Ammon's horn (tissue), 1 donor: Measurements from ENCODE around the gene ZNF385C.
A peak's percentile ranks its signal among the peaks of the same experiment; 100 is the strongest.

Experiments
- DNase-seq: peaks from one replicate; pipeline ENCODE4 v3.0.0-alpha.2; 2016; ENCODE audit warnings: low spot score

Gene ZNF385C

GRCh38 chr17:42124256-42124655 lies 26.0 kb upstream of the ZNF385C start:
- DNase-seq, result no peak

- DNase-seq, result no peak
These were observed 24.4 kb upstream of the ZNF385C start, which contains the start of gene HSPB9 for GRCh38 chr17:42122371-42123303. Gene HSPB9, plus strand, starts transcription at chr17:42122804. Its CDS starts 47 bp downstream, at chr17:42122851.

DNA sequence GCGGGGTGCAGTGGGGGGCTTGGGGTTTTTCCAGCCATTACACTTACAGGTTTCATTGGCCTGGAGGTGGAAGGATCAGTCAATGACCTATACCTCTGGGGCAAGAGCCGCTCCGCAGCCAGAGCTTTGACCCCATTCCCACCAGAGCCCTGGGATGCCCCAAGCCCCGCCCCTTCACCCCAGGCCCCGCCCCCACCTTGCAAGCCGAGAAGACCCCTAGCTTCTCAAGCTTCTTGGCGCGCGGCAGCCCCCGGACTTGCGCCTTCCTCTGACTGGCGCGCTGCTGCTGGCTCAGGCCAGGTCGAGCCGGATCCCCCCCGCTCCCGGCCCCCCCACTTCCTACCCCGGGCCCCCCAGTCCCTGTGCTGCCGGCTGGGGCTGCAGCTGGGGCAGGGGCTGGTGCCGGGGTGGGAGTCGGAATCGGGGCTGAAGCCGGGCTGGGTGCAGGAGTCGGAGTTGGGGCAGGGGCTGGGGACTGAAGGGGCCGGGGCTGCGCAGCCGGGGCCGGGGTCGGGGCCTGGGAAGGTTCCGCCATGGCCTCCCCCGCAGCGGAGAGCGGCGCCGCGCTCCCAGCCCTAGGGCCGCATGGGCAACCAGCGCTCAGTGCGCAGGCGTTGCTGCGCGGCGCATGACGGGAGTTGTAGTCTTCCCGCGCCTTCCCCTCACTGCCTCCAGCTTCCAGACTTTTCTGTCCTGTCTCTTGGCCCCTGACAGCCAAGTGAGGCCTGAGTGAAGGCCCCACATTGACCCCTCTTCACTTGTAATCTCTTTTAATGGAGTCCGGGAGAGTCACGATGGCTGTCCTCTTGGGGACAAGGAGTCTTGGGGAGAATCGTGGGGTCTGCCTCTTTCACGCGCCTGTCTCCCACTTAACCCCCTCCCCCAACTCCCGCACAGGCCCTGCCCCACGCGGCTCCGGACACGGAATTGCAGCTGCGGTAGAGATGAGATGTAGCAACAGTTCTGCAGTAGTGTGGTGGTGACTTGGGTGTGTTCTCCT lies 22.8 kb upstream of the ZNF385C start, which contains the start of gene KAT2A:
KAT2A (minus strand) TSS at position 598 of the 1,000 bp plus-strand sequence; CDS start at position 535, 63 bp downstream.
- peak; percentile 92 for DNase-seq

- DNase-seq, result no peak
These were observed 22.0 kb upstream of the ZNF385C start for GRCh38 chr17:42120161-42120769.

- no peak for DNase-seq
These were observed 21.0 kb upstream of the ZNF385C start for GRCh38 chr17:42119301-42119700.

- no peak for DNase-seq
These were observed 20.3 kb upstream of the ZNF385C start for GRCh38 chr17:42118545-42118944.

DNA sequence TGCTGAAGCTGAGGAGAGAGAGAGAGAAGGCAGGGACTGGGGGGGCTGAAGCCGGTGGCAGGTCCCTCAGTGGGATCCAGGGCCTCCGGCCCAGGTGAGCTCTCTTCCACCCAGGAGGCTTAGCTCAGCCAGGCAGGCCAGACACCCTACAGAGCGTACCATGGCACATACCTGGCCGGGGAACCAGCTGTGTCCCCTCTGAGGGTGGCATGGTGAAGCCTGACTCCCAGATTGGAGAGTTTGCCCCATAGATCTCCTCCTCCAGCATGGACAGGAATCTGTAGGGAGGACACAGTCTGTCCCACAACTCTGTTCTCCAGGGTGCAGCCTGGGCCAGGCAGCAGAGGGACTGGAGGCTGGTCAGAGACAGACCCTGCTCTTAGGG lies 19.8 kb upstream of the ZNF385C start:
- no peak for DNase-seq

- DNase-seq, result no peak
These were observed 19.3 kb upstream of the ZNF385C start for GRCh38 chr17:42117397-42118125.

GRCh38 chr17:42116705-42117396 lies 18.6 kb upstream of the ZNF385C start:
- DNase-seq, result peak; percentile 89

GRCh38 chr17:42114118-42114517 lies 15.8 kb upstream of the ZNF385C start:
- DNase-seq, result no peak

DNA sequence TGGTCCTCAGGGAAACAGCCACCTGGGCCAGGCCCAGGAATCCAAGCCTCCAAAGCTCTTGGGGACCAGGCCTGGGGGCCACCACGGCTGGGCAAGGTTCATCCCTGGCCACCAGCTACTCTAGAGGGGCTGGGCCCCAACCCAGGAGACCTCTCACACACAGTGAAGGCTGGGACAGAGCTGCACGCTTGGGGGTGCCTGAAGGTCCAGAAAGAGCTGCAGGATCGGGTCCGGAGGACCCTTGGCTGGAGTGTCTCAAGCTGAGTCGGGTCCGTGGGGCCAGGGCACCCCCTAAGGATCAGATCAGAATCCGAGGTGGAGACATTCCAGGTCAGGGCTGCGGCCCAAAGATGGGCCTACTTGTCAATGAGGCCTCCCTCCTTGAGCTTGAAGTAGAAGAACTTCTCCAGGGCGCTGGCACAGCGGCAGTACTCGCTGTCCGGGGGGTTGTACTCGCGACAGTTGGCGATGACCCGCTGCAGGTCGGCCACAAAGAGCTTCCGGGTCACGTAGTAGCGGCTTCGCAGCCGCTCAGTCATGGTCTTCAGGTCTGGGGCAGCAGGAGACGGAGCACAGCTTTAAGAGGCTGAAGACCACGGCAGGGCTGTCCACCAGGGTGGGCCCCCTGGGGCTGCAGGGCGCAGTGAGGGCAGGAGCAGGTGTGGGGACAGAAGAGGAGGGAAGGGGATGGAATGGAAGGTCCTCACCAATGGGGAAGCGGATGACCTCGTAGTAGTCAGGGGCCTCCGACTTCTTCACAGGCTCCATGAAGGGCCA lies 15.2 kb upstream of the ZNF385C start:
- no peak for DNase-seq

DNA sequence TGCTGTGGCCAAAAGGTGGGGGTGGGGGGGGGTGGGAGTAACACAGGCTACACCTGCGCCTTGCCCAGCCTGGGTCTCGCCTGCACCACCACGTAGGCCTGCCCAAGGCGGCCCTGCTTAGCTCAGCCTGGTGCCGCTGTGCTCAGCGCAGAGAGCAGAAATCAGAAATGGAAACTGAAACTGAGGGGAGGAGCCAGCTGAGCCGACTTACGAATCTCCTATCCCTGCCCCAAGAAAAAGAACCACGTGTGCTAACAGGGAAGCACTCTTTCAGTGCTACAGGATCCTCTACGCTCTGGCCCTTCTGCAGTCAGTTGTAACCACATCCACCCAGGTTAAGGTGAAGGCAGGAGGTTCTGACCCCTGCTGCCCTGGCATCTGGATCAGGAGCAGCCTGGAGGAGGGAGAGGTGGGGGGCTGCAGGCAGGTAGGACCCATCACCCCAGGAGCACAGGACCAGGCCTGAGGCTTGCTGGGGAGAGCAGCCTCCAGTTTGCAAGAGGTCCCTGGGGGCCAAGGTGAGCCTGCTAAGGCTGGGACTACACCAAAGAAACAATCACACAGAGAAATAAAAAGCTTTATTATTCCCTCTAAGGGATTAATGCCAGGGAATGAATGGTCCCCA lies 14.4 kb upstream of the ZNF385C start, which contains the start of gene DHX58:
DHX58 (minus strand) TSS at position 163 of the 625 bp plus-strand sequence. CDS start 822 bp downstream, outside the sequence.
- peak; percentile 91 for DNase-seq

GRCh38 chr17:42111871-42112551 lies 13.7 kb upstream of the ZNF385C start:
- peak; percentile 66 for DNase-seq

DNA sequence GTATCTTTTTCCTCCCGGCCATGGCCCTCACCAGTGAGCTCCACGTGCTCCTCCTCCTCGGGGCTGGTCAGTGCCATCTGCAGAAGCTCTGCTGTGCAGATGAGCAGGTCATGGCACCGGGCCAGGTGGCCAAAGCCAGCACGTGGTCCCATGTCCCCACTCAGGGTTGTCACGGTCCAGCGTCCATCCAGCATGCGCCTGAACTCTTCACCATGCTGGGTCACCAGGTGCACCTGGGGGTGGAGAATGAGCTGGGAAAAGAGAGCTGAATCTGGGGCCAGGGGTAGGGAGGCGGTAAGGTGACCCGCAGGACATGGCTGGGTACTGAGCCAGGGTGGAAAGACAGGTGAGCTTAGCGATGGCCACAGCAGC lies 13.0 kb upstream of the ZNF385C start:
- no peak for DNase-seq

GRCh38 chr17:42110301-42111264 lies 12.3 kb upstream of the ZNF385C start:
- no peak for DNase-seq

GRCh38 chr17:42109086-42109485 lies 10.8 kb upstream of the ZNF385C start:
- no peak for DNase-seq
